Cardiac muscle cell (in vitro differentiated cells and primary cell): ENCODE data around the gene ARHGEF11. TPM values are rescaled to one million over a fixed set of nuclear protein-coding genes. Genes with fewer than 3 reads are reported as not detected.
"Not testable (repeated sequence)": the region's sequence is repeated elsewhere in the genome, so short reads cannot be mapped to it uniquely, and the experiment has no call there.

Experiments
- DNase-seq, 2 donors: peaks; one replicate each; pipeline versions ENCODE4 v3.0.0 to v3.0.0-alpha.2; 2010 to 2017; ENCODE audit warnings: low read depth in 1 of 2, low spot score in 1 of 2
- H3K27ac ChIP-seq: fragments of 200-600 bp; sonication (generic); 2 replicates; pipeline ENCODE4 v1.5.1; 2016
- H3K27me3 ChIP-seq: fragments of 200-600 bp; sonication (generic); 2 replicates; pipeline ENCODE4 v1.6.0; 2016; ENCODE audit warnings: control low read depth
- H3K36me3 ChIP-seq: fragments of 200-600 bp; sonication (generic); 2 replicates; pipeline ENCODE4 v1.5.1; 2016; ENCODE audit warnings: control low read depth
- H3K4me1 ChIP-seq: fragments of 200-600 bp; sonication (generic); 2 replicates; pipeline ENCODE4 v1.8.1; 2017; ENCODE audit warnings: low read depth, mild to moderate bottlenecking, mixed run types
- H3K4me3 ChIP-seq: fragments of 200-600 bp; sonication (generic); 2 replicates; pipeline ENCODE4 v1.5.1; 2016; ENCODE audit warnings: mild to moderate bottlenecking
- H3K9me3 ChIP-seq: fragments of 200-600 bp; sonication (generic); 2 replicates; pipeline ENCODE4 v1.5.1; 2017; ENCODE audit warnings: low read depth, mild to moderate bottlenecking, control low read depth
- CTCF ChIP-seq: IDR thresholded peaks from 2 replicates; pipeline ENCODE4 v1.5.1; 2012; ENCODE audit warnings: low read depth, mild to moderate bottlenecking, low read length
- polyA plus RNA-seq: library from polyadenylated mRNA; unstranded; fragments of >200 nt; fragmentation: Nextera tagmentation; extraction: Ambion mirVana; gene quantifications from 2 replicates; pipeline ENCODE4 v1.2.1, GENCODE V29; 2016
- total RNA-seq: library from RNA; depleted of rRNA; stranded (reverse); fragments of >200 nt; gene quantifications from 2 replicates; pipeline ENCODE4 v1.2.3, GENCODE V29; 2016

Gene ARHGEF11
- total and polyA plus RNA-seq, 2 experiments from 2014 or later: 25.8 to 40.1 TPM

DNA sequence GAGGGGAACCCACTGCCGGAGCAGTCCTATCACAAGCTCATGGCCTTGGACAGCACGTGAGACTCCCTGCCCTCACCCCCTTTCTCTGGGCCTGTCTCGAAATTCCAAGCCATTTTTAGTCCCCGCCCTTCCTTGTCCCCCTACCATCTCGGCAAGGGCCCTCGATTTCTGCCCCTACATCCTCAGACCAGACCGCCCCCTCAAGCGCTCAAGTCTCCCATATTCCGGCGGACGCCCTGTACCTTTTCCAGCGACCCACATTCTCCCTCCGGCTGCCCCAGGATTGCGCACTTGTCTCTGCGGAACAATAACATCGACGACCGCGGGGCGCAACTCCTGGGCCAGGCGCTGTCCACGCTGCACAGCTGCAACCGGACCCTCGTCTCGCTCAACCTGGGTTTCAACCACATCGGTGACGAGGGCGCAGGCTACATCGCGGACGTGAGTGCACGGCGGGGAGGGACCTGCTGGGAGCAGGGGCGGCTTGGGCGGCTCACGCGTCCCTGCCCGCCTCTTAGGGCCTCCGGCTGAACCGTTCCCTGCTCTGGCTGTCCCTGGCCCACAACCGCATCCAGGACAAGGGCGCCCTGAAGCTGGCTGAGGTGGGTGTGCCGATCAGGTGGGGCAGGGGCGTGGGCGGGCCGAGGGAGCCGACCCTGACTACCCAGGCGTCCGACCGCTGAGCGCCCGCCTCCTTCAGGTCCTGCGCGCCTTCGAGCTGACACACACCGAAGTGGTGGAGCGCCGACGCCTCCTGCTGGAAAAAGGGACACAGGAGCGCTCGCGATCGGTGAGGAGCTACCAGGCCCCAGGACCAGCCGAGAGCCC lies 118.1 kb downstream of the ARHGEF11 start:
- Histone ChIP-seq H3K36me3 (no peaks in the 10 kb centered on the region), H3K9me3 (no peaks in the 10 kb centered on the region), H3K4me3 (peak overlapping the region; percentile 20), H3K27me3 (peaks cover 72% of the 10 kb centered on the region), H3K4me1 (peaks cover 4% of the 10 kb centered on the region), H3K27ac (no peak overlapping the region)
- DNase-seq: peak; percentile 76 to 85
- peak; percentile 78 for TF ChIP-seq CTCF

GRCh38 chr1:156926695-156927094 lies 118.8 kb downstream of the ARHGEF11 start:
- not testable (repeated sequence) for H3K9me3 ChIP-seq, H3K27ac ChIP-seq, DNase-seq, H3K4me3 ChIP-seq, H3K36me3 ChIP-seq, H3K4me1 ChIP-seq
- H3K27me3 ChIP-seq: peaks cover 79% of the 10 kb centered on the region

DNA sequence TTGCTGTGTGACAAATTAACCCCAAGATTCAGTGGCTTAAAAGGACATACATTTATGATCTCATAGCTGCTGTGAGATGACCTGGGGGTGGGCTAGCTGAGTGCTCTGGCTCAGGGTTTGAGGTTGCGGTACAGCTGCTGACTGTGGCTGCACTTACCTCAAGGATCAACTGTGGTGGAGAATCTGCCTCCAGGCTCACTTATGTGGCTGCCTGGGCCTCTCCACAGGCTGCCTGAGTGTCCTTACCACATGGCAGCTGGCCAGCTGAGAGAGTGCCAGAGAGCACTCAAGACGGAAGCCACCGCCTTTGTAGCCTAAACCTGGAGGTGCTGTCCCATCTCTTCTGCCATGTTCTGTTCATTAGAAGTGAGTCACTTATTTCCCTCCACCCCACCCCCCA lies 119.4 kb downstream of the ARHGEF11 start:
- peaks cover 4% of the 10 kb centered on the region for H3K4me1 ChIP-seq
- H3K27me3 ChIP-seq: peaks cover 84% of the 10 kb centered on the region
- no peak overlapping the region for H3K27ac ChIP-seq
- H3K9me3 ChIP-seq: no peaks in the 10 kb centered on the region
- DNase-seq: peak; percentile 42 to 55
- H3K36me3 ChIP-seq: no peaks in the 10 kb centered on the region
- H3K4me3 ChIP-seq: no peak overlapping the region
- TF ChIP-seq CTCF: no peak

DNA sequence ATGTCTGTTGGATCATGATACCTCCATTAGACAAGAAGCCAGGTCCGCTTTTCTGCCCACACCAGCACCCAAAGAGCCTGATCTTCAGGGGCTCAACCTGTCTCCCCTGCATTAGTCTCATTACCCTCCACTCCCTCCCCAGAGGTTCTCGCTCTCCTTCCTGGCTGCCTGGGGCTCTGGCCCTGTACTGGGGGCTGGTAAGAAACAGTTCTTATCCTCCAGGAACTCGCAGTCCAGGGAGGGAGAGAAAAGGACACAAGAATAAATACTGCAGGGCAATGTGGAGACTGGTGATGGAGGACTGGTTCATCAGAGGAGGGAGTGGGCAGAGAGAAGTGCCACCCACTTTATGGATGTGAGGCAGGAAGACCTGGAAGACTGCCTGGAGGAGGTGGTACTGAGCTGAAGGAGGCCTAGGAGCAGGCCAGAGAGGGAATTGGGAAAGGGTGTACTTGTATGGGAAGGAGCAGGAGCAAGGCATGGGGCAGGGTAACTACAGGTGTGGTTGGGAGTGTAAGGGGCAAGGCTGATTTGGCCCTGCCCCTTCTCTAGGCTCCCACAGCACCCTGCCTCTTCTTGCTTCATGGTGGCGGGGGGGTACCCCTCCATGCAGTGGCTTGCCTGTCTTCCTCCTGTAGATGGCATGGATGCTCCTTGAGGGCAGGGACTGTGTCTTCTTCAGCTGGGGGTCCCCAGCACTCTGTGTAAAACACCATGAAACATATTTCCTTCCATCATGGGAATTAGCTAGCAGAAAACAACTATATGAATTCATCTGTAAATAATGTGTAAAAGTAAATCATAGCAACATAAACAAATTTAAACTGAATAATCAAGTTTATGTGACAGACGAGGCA lies 120.2 kb downstream of the ARHGEF11 start:
- Histone ChIP-seq H3K27ac (no peak overlapping the region), H3K36me3 (no peaks in the 10 kb centered on the region), H3K4me1 (peaks cover 4% of the 10 kb centered on the region), H3K27me3 (peaks cover 92% of the 10 kb centered on the region), H3K4me3 (no peak overlapping the region), H3K9me3 (no peaks in the 10 kb centered on the region)
- no peak for TF ChIP-seq CTCF
- no peak for DNase-seq

DNA sequence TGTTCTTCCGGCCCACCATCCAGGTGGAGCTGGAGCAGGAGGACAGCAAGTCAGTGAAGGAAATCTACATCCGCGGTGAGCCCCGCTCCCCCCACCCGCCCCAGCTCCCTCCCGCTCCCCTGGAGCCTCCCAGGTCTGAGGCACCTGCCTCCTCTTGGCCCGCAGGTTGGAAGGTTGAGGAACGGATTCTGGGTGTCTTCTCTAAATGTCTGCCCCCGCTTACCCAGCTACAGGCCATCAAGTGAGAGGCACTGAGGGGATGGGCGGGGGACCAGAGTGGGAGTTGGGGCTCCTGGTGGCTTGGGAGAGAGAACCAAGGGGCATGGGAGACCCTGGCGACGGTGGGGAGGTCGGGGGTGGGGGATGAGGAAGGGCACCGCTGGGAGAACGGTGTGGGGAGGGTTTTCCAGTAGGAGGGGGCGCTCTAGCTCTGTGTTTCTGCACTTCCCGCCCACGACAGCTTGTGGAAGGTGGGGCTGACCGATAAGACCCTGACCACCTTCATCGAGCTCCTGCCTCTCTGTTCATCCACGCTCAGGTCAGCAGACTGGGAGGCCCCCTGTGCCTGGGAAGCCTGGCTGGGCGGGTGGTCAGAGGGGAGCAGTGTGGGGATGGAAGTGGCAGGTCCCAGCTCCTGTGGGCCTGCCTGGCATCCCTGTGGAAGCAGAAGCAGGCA lies 120.9 kb downstream of the ARHGEF11 start:
- H3K4me1 ChIP-seq: peaks cover 4% of the 10 kb centered on the region
- TF ChIP-seq CTCF: no peak
- H3K36me3 ChIP-seq: no peaks in the 10 kb centered on the region
- peaks cover 98% of the 10 kb centered on the region for H3K27me3 ChIP-seq
- H3K4me3 ChIP-seq: peak overlapping the region; percentile 25
- DNase-seq: no peak
- no peak overlapping the region for H3K27ac ChIP-seq
- no peaks in the 10 kb centered on the region for H3K9me3 ChIP-seq
